T-helper 2 cell treated with Interferon-gamma antibody and Interleukin-4, amounts not matched to agents 100 ng/mL and 5 ng/mL, for 36 hours (primary cell): ENCODE results near the gene ADAT1. TPM values are rescaled to one million over a fixed set of nuclear protein-coding genes. Genes with fewer than 3 reads are reported as not detected.
"Not testable (repeated sequence)": the region's sequence is repeated elsewhere in the genome, so short reads cannot be mapped to it uniquely, and the experiment has no call there.

Experiments
- intact Hi-C: fragments of 100-400 bp; cut with micrococcal nuclease; formaldehyde crosslinking; loops from one replicate; pipeline ENCODE4 v1.15.1; 2023
- total RNA-seq: library from RNA; stranded (reverse); gene quantifications from 2 replicates; pipeline ENCODE4 v1.2.3, GENCODE V29; 2022

Gene ADAT1
- total RNA-seq, 1 donor from 2014 or later, result 47.8 TPM

- intact Hi-C loops, result no loop called here
These were observed 2.5 kb downstream of the ADAT1 start for GRCh38 chr16:75620326-75621169.

- intact Hi-C loops, result no loop called here
These were observed 4.3 kb downstream of the ADAT1 start for GRCh38 chr16:75618780-75619179.

- intact Hi-C loops, result no loop called here
These were observed 6.0 kb downstream of the ADAT1 start for GRCh38 chr16:75617121-75617520.

GRCh38 chr16:75616521-75617010 is 6.5 kb downstream of the ADAT1 start:
- intact Hi-C loops, result no loop called here

- intact Hi-C loops, result no loop called here
These were observed 7.5 kb downstream of the ADAT1 start for GRCh38 chr16:75615619-75616018.

- intact Hi-C loops, result no loop called here
These were observed 8.8 kb downstream of the ADAT1 start for GRCh38 chr16:75614066-75614897.

- intact Hi-C loops, result no loop called here
These were observed 16.6 kb downstream of the ADAT1 start for GRCh38 chr16:75606507-75606906.

- intact Hi-C loops, result no loop called here
These were observed 19.8 kb downstream of the ADAT1 start for GRCh38 chr16:75603241-75603640.

GRCh38 chr16:75599452-75600277 is 23.4 kb downstream of the ADAT1 start:
- intact Hi-C loops, result no loop called here

GRCh38 chr16:75593825-75594820 is 29.0 kb downstream of the ADAT1 start:
- intact Hi-C loops, result loop anchor here (2.0 kb wide), 1 partner anchor 27 kb away; the partner anchor contains the start of gene GABARAPL2

- intact Hi-C loops, result no loop called here
These were observed 29.8 kb downstream of the ADAT1 start for GRCh38 chr16:75593308-75593707.

GRCh38 chr16:75591927-75592326 is 31.2 kb downstream of the ADAT1 start:
- intact Hi-C loops, result not testable (repeated sequence)

- intact Hi-C loops, result no loop called here
These were observed 31.9 kb downstream of the ADAT1 start for GRCh38 chr16:75590920-75591843.

GRCh38 chr16:75589306-75589705 is 33.8 kb downstream of the ADAT1 start:
- intact Hi-C loops, result no loop called here

- intact Hi-C loops, result no loop called here
These were observed 34.4 kb downstream of the ADAT1 start for GRCh38 chr16:75588716-75589115.

- intact Hi-C loops, result no loop called here
These were observed 39.0 kb downstream of the ADAT1 start for GRCh38 chr16:75584108-75584507.

- intact Hi-C loops, result no loop called here
These were observed 43.7 kb downstream of the ADAT1 start for GRCh38 chr16:75579281-75579834.

- intact Hi-C loops, result no loop called here
These were observed 44.4 kb downstream of the ADAT1 start for GRCh38 chr16:75578725-75579124.

GRCh38 chr16:75578212-75578611 is 44.9 kb downstream of the ADAT1 start:
- intact Hi-C loops, result no loop called here
